ENCODE results near the gene BTBD7.

GRCh38 chr14:93195316-93195999, 137.4 kb downstream of the BTBD7 start:
- no peak for TF ChIP-seq CTCF (IDR thresholded peaks at IDR 0.05)
- no peak for TF ChIP-seq POLR2A (IDR thresholded peaks at IDR 0.05)

All from ovary (tissue), 3 donors.